ENCODE data around the gene MCIDAS.

Gene MCIDAS

GRCh38 chr5:55226934-55227663 is at the start of gene MCIDAS:
TSS of gene MCIDAS (minus strand) at chr5:55227315. CDS start at chr5:55227138, 177 bp downstream.
- POLR2A ChIA-PET = interaction anchor here (0.6 kb wide), 1 partner anchor 15 kb away, joined by 4 read pairs; no protein-coding TSS in a partner anchor
- DNase-seq (ENCODE audit: extremely low spot score) = peak; percentile 79
- TF ChIP-seq CTCF (IDR thresholded peaks at IDR 0.05; ENCODE audit: control extremely low read depth, extremely low read depth, low read depth, missing control alignments) = no peak
- CTCF ChIA-PET = interaction anchor here (1.0 to 2.0 kb wide), 9 partner anchors 8 to 66 kb away, joined by 3 to 18 read pairs (median 6); no protein-coding TSS in a partner anchor

GRCh38 chr5:55276771-55277170 is 49.7 kb upstream of the MCIDAS start:
- CTCF ChIA-PET = no interaction called here
- TF ChIP-seq CTCF (IDR thresholded peaks at IDR 0.05; ENCODE audit: control extremely low read depth, extremely low read depth, low read depth, missing control alignments) = no peak
- POLR2A ChIA-PET = no interaction called here
- no peak for DNase-seq (ENCODE audit: extremely low spot score)

- CTCF ChIA-PET = interaction anchor here (1.0 to 1.6 kb wide), 2 partner anchors 17 to 24 kb away, joined by 3 to 4 read pairs; no protein-coding TSS in a partner anchor
These were observed 31.2 kb upstream of the MCIDAS start for GRCh38 chr5:55258339-55258738.

GRCh38 chr5:55254802-55255201 is 27.7 kb upstream of the MCIDAS start:
- CTCF ChIA-PET = no interaction called here
- DNase-seq (ENCODE audit: extremely low spot score) = no peak
- no peak for TF ChIP-seq CTCF (IDR thresholded peaks at IDR 0.05; ENCODE audit: control extremely low read depth, extremely low read depth, low read depth, missing control alignments)
- POLR2A ChIA-PET = no interaction called here

More at GRCh38 chr5:55258339-55258738, 31.2 kb upstream of the MCIDAS start:
- POLR2A ChIA-PET = no interaction called here
- no peak for DNase-seq (ENCODE audit: extremely low spot score)
- TF ChIP-seq CTCF (IDR thresholded peaks at IDR 0.05; ENCODE audit: control extremely low read depth, extremely low read depth, low read depth, missing control alignments) = no peak

- POLR2A ChIA-PET = no interaction called here
- no peak for DNase-seq (ENCODE audit: extremely low spot score)
- TF ChIP-seq CTCF (IDR thresholded peaks at IDR 0.05; ENCODE audit: control extremely low read depth, extremely low read depth, low read depth, missing control alignments) = no peak
- CTCF ChIA-PET = no interaction called here
These were observed 22.9 kb upstream of the MCIDAS start for GRCh38 chr5:55250064-55250463.

GRCh38 chr5:55241746-55242145 is 14.6 kb upstream of the MCIDAS start:
- no peak for TF ChIP-seq CTCF (IDR thresholded peaks at IDR 0.05; ENCODE audit: control extremely low read depth, extremely low read depth, low read depth, missing control alignments)
- ChIA-PET POLR2A (interaction anchor here (0.6 kb wide), 1 partner anchor 15 kb away, joined by 4 read pairs; no protein-coding TSS in a partner anchor), CTCF (interaction anchor here (1.0 to 2.1 kb wide), 2 partner anchors 15 to 16 kb away, joined by 4 to 6 read pairs; no protein-coding TSS in a partner anchor)
- DNase-seq (ENCODE audit: extremely low spot score) = no peak

Measured in GM10248 (cell line).